GM12873 (cell line): ENCODE measurements around the gene PPT2.
A peak's percentile ranks its signal among the peaks of the same experiment; 100 is the strongest.

Experiments
- TF ChIP-seq, protein P1 (sequence below): IDR thresholded peaks from 2 replicates; pipeline ENCODE4 v1.5.1; 2012; ENCODE audit warnings: low read depth, mild to moderate bottlenecking, moderate library complexity, low read length, control low read depth; ENCODE audit not compliant: insufficient read depth; ENCODE audit errors: missing control alignments

The PPT2 gene

DNA sequence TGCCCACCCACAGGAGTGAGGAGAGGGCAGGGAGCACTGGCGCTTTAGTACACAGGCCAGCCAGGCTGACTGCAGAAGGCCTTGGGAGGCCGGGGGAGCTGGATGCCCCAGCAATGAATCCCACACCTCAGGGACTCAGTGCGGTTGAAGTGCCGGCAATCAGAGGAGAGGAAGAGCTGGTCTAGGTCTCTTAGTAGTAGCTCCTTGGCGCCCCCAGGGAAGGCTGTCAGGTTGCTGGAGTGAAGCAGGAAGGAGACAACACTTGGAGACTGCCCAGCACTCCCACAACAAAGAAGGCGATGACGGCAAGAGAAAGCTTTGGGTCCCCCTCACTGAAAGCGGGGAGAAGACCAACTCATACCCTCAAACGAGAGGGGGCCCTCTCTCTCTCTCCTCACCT is 36.5 kb upstream of the PPT2 start:
- TF ChIP-seq, protein P1, sequence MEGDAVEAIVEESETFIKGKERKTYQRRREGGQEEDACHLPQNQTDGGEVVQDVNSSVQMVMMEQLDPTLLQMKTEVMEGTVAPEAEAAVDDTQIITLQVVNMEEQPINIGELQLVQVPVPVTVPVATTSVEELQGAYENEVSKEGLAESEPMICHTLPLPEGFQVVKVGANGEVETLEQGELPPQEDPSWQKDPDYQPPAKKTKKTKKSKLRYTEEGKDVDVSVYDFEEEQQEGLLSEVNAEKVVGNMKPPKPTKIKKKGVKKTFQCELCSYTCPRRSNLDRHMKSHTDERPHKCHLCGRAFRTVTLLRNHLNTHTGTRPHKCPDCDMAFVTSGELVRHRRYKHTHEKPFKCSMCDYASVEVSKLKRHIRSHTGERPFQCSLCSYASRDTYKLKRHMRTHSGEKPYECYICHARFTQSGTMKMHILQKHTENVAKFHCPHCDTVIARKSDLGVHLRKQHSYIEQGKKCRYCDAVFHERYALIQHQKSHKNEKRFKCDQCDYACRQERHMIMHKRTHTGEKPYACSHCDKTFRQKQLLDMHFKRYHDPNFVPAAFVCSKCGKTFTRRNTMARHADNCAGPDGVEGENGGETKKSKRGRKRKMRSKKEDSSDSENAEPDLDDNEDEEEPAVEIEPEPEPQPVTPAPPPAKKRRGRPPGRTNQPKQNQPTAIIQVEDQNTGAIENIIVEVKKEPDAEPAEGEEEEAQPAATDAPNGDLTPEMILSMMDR, result no peak

DNA sequence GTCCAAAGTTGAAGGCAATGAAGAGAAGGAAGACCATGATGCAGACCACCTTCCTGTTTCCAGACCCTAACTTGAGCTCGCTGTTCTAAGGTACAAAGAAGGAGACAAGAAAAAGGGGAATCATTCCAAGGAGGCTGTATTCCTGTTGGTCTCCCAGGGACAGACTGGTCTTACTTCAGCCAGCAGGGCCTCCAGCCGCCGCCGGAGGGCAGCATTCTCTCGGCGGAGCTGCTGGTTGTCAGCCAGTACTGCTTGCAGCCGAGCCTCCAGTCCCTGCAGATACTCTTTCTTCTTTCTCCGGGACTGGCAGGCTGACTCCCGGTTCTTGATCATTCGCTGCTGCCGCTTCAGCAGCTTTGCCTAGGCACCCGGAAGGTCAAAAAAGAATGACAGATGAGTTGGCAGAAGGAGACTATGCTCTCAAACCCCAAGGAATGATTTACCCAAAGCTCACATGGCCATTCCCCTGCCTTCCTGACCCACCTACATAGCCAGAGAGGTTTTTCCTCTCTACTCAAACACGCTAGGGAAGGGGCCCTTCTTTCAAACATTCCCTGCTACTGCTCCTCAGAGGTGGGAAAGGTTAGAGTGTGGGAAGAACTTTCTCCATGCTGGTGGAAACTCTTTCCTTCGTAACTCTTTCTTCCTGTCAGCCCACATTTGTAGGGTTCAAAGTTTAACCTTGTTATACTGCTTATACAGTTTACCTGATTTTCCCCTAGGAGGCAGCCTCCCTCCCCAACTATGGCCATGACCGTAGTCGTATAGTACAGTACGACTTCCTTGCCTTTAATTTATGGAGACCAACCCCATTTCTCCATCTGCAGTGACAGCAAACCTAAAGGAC is 34.9 kb upstream of the PPT2 start:
- TF ChIP-seq, protein P1, result peak; percentile 98

DNA sequence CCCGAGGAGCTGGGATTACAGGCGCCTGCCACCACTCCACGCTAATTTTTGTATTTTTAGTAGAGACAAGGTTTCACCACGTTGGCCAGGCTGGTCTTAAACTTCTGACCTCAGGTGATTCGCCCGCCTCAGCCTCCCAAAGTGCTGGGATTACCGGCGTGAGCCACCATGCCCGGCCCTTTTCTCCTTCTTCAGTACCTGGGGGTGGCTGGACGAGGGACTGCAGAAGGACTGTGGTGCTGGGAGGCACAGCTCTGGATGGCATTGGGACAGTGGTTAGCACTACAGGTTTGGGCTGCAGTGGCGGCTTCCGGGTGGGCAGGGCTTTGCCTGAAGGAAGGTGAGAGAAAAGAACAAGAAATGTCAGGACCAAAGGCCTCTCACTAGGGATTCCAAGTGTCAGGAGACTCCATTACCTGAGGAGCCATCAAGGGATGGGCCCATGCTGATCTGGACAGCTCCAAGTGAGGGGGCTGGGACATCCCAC is 33.3 kb upstream of the PPT2 start:
- TF ChIP-seq, protein P1, result no peak

DNA sequence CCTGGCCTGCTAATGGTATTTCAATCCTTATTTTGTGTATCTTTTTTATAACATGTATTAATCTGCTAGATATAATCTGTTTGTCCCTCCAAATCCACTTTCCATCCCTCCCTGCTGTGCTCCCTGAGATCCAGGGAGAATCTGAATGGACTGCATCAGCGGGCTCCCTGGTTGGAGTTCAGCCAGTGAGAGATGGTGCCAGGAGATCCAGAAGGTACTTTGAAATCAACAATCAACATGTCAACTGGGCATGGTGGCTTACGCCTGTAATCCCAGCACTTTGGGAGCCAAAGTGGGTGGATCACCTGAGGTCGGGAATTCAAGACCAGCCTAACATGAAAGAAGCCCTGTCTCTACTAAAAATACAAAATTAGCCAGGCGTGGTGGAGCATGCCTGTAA is 30.3 kb upstream of the PPT2 start:
- TF ChIP-seq, protein P1, result no peak

DNA sequence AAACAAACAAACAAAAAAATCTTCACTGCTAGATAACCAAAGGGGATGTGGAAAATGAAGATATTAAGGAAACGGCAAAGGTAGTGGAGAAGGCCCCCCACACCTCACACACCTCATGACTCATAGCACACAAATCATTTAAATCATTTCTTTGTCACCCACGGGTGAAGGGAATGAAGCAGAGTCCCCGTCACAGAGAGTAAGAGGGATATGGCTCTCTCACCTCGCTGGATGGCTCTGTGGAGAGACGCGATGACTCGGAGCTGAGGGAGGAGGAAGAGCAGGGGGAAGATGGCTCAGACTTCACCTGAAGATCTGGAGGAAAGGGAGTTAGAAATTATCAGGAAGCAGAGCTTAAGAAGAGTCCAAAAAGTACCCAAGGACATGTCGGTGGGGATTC is 27.1 kb upstream of the PPT2 start:
- TF ChIP-seq, protein P1, result no peak

DNA sequence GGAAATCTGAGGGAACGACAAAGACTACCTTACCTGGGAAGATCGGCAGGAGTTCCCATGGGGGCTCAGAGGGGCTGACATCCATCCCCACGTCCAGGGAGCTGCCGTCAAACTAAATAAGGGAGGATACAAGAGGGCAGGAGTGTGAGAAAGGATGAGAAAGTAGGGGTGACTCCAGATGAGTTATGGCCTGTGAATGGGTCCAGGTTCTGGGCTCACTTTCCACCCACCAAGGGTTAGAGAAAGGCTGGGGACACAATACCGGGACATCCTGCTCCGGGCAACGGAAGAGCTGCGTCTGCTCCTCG is 26.6 kb upstream of the PPT2 start:
- TF ChIP-seq, protein P1, result no peak

DNA sequence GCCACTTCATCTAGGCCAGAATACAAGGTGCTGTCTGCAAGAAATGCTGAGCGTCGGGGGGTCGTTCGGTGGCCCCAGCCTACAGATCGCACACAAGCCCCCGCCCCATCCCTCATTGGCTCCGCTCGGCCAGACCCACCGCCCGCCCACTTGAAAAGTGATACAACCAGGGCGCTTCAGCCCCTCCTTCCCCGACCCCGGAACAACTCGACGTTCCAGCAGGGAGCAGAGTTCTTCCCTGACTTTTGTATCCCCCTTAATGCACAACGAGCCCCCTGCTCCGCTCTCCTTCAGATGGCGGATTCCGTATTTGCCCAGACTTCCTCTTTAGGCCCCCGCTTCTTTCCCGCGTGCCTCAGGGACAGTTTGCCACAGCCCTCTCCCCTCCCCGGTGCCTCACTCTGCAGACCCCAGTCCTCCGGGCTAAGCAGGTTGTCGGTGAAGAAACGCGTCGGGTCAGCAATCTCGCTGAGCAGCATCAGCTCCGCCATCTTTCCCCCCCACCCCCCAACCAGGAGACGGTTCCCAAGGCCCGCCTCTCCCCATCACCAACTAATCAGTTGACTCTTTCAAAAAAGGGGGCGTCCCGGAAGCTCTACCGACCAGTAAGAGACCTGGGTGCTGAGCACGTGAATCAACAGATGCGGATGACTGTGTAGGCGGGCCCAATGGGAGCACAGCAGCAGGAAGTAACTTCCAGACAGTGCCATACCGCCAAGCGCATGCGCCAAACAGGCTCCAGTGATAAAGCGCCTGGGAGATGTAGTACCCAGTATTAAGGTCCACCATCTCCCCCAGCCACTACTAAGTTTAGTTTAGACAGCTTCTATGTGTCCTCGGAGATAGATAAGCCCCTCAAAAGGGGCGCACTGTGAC is 26.0 kb upstream of the PPT2 start, which contains the start of gene ATF6B:
TSS of gene ATF6B (minus strand) at position 530 of the 876 bp plus-strand sequence. CDS start at position 491, 39 bp downstream.
- TF ChIP-seq, protein P1, result no peak
